Stomach smooth muscle (tissue), 2 donors: Measurements from ENCODE around the gene SLC1A7.

Experiments used
- H3K27ac ChIP-seq: one replicate; pipeline ENCODE4 v1.7.0; 2013; ENCODE audit warnings: mild to moderate bottlenecking, low read length, inconsistent platforms
- H3K27me3 ChIP-seq, 2 donors: one replicate each; pipeline ENCODE4 v1.7.0; 2013; ENCODE audit warnings: low read length in 2 of 2; ENCODE audit not compliant: insufficient read depth in 2 of 2, control insufficient read depth in 1 of 2
- H3K36me3 ChIP-seq, 2 donors: one replicate each; pipeline ENCODE4 v1.7.0; 2013; ENCODE audit warnings: low read length in 2 of 2; ENCODE audit not compliant: control insufficient read depth in 2 of 2, insufficient read depth in 2 of 2
- H3K4me1 ChIP-seq: one replicate; pipeline ENCODE4 v1.7.0; 2013; ENCODE audit warnings: low read length; ENCODE audit not compliant: control insufficient read depth, insufficient read depth
- H3K4me3 ChIP-seq, 2 donors: one replicate each; pipeline ENCODE4 v1.7.0; 2013; ENCODE audit warnings: low read length in 2 of 2
- H3K9ac ChIP-seq, 2 donors: one replicate each; pipeline ENCODE4 v1.7.0; 2013; ENCODE audit warnings: low read length in 2 of 2, mild to moderate bottlenecking in 1 of 2
- H3K9me3 ChIP-seq, 2 donors: one replicate each; pipeline ENCODE4 v1.7.0; 2013; ENCODE audit warnings: low read length in 2 of 2; ENCODE audit not compliant: control insufficient read depth in 2 of 2
- donor health status: healthy.
- donor health status: Pancreatic carcinoma.

Gene SLC1A7

DNA sequence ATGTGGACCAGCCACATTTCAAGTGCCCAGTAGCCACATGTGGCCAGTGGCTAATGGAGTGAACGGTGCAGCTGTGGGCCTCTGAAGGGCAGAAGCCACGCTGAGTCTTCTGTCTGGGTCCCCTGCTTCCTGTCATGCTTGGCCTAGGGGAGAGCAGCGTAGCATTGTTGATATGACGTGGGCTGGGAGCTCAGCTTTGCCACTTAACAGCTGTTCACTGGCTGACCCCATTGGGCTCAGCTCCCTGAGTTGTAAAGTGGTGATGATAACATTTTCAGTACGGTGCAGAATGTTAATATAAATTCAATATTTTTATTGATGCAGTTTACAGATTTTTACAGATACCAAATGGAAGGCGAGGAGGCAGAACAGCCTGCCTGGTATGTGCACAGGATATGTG lies 76.0 kb downstream of the SLC1A7 start:
- H3K9me3 ChIP-seq, result no peaks in the 10 kb centered on the region
- H3K9ac ChIP-seq, result no peak overlapping the region
- H3K36me3 ChIP-seq, result peaks cover 5 to 7% of the 10 kb centered on the region in 2 donors
- no peak overlapping the region for H3K27ac ChIP-seq
- peaks cover 0 to 2% of the 10 kb centered on the region in 2 donors for H3K27me3 ChIP-seq
- H3K4me3 ChIP-seq, result no peak overlapping the region
- H3K4me1 ChIP-seq, result peaks cover 25% of the 10 kb centered on the region

DNA sequence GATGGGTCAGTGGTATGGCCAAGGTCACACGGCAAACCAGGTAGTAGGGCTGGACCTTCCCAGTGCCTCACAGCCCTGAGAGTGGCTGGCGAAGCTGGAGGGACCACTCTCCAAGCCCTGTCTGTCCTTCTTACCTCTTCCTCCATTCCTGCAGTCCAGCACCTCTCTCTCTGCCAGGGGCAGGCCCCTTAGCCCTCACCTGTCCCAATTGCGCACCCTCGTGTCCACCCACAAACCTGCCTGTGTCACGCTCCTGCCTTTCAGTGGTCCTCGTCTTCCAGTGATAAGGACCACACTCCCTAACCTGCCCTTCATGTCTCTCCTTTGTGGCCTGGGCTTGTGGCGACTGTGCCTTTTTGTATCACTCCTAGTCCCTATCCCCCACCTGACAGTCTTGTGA lies 77.0 kb downstream of the SLC1A7 start:
- H3K27me3 ChIP-seq, result peaks cover 0 to 7% of the 10 kb centered on the region in 2 donors
- peaks cover 1 to 3% of the 10 kb centered on the region in 2 donors for H3K36me3 ChIP-seq
- no peak overlapping the region for H3K27ac ChIP-seq
- peaks cover 34% of the 10 kb centered on the region for H3K4me1 ChIP-seq
- no peaks in the 10 kb centered on the region for H3K9me3 ChIP-seq
- H3K4me3 ChIP-seq, result peak overlapping the region in 1 of 2 donors; percentile 35
- H3K9ac ChIP-seq, result no peak overlapping the region

DNA sequence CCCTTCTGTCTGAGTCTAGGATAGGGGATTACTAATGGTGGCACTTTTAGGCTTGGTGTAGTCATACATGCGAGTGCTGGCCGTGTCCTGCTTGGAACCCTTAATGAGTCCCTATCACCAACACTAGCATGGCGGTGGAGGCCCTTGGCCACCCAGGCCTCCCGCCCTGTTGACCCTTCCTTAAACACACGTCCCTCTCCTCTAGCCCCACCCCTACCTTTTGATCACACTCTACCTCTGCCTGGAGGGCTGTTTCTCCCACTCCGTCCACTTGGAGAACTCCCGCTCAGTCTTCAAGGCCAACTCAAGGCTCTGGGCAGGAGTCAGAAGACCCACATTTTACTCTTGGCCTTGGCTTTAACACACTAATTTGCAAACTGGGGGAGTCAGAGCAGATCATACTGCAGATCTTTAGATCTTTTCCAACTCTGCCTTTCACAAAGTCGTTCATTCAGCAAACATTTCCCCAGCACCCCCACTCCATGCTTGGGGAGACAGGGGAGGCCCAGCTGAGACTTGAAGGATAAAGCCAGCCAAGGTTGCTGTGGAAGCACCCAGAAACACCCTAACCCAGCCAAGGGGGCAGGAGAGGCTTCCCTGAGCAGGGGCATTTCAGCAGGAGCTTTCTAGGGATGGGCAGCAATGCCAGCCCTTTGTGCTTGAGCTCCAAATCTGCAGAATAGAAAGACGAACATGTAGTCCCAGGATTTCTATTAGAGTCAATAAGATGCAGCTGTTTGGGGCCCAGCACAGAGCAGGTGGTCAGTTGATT lies 78.5 kb downstream of the SLC1A7 start:
- Histone ChIP-seq H3K9ac (no peak overlapping the region), H3K27ac (peak overlapping the region; percentile 60), H3K9me3 (no peaks in the 10 kb centered on the region), H3K4me1 (peaks cover 34% of the 10 kb centered on the region), H3K27me3 (peaks cover 0 to 7% of the 10 kb centered on the region in 2 donors), H3K36me3 (no peaks in the 10 kb centered on the region), H3K4me3 (peak overlapping the region; percentile 60 to 81)

DNA sequence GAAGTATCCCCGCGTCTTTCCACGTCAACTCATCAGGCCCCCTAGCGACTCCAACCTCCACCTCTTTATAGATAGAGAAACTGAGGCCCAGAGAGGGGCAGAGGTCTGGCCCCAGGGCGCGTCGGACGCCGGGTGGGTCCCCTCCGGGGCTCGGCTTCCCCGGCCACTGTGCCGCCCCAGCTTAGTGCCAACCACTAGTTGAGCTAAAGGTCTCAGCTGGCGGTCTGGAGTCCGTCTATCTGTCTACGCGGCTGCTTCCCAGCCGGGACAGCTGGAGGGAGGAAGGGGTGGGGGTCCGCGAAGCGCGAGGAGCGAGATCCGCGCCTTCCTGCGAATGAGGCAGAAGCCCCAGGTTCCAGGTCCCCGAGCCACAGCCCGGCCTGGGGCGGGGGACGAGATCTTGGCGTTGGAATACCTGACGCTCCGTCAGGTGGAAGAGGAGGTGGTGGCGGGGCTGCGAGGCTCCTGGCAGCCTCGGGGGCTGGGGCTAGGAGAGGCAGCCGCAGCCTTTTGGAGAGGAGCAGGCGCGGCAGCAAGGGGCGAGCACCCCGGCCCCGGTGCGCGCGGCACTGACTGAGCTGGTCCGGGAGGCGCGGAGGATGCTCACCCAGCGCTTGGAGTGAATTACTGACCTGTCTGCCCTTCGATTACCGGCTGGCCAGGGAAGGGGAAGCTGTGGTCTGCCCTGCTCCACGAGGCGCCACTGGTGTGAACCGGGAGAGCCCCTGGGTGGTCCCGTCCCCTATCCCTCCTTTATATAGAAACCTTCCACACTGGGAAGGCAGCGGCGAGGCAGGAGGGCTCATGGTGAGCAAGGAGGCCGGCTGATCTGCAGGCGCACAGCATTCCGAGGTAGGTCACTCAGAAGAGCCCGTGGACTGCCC lies 79.5 kb downstream of the SLC1A7 start:
- Histone ChIP-seq H3K9me3 (no peaks in the 10 kb centered on the region), H3K9ac (peak overlapping the region; percentile 66 to 75), H3K36me3 (no peaks in the 10 kb centered on the region), H3K27ac (peak overlapping the region; percentile 60), H3K27me3 (peaks cover 0 to 7% of the 10 kb centered on the region in 2 donors), H3K4me1 (peaks cover 31% of the 10 kb centered on the region), H3K4me3 (peak overlapping the region; percentile 60 to 81)

DNA sequence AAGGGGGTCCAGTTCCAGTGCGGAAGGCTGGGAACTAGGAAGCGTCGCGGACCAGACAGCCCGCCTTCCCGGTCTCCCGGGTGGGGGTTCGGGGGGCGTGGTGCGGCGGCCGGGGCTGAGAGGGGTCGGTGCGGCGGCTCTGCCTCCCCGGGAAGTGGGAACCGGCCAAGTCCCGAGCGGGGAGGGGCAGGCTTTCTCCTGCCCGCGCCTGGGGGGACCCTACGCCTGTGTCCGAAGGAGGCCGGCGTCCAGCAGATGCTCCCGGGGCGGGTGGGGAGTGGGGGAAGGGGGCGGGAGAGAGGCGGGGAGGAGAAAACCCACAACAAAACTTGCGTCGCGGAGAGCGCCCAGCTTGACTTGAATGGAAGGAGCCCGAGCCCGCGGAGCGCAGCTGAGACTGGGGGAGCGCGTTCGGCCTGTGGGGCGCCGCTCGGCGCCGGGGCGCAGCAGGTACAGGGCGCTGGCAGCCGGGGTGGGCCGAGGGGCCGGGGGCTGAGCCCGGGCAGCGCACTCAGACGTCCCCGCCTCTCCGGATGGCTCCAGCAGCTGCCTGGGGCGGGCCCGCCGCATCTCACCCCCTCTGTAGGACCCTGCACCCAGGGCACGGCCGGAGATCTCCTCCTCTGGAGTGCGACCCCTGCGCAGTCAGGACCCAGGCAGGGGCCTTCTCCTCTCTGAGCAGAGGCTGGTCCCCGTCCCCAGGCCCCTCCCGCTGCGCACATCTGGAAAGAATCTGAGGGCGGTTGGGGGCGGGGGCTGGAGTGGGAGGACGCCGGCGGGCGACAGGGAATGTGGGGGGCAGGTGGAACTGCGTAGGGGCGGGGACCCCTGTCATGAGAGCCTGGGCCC lies 80.4 kb downstream of the SLC1A7 start, which contains the start of gene PODN:
PODN (plus strand) TSS at position 355 of the 849 bp plus-strand sequence. CDS start 7,643 bp downstream, outside the sequence.
- no peaks in the 10 kb centered on the region for H3K36me3 ChIP-seq
- peaks cover 28% of the 10 kb centered on the region for H3K4me1 ChIP-seq
- no peaks in the 10 kb centered on the region for H3K9me3 ChIP-seq
- peaks cover 0 to 7% of the 10 kb centered on the region in 2 donors for H3K27me3 ChIP-seq
- H3K9ac ChIP-seq, result peak within 1 kb of the TSS; percentile 66 to 75
- peak within 1 kb of the TSS; percentile 60 to 81 for H3K4me3 ChIP-seq
- H3K27ac ChIP-seq, result peak within 1 kb of the TSS; percentile 60

DNA sequence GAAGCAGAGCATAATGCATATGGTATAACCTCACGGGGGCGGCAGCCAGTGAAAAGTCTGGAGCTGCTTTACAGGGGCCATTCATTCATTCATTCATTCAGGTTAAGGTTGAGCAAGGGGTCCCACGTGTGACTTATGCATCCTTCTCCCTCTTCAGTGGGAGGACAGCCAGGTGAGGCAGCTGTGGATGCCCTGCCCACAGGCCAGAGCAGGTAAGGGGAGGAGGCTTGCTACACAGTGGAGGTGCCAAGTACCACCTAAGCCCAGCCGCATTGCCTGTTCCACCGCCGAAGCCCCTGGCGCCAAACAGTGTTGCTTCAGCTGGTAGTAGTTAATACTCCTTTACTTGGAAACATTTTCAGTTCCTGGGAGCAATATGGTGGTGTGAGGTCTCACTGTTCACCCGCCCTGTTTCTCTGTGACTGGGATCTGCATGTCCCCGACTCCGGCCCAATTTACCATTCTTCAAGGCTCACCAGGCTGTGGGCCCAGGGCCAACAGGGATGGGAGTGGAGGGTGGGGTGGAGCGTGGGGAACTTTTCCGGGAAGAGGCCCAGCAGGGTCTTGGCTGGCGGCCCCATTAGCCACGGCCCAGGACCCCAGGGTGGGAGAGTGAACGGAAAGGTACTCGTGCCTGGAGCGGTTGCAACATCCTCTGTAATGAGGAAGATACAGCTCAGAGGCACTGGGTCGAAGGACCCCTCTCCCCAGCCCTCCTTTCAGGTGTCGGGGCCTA lies 81.1 kb downstream of the SLC1A7 start:
- Histone ChIP-seq H3K9ac (peak overlapping the region; percentile 34 to 36), H3K27ac (peak overlapping the region; percentile 55), H3K36me3 (no peaks in the 10 kb centered on the region), H3K4me3 (peak overlapping the region; percentile 60 to 81), H3K9me3 (no peaks in the 10 kb centered on the region), H3K27me3 (peaks cover 0 to 7% of the 10 kb centered on the region in 2 donors), H3K4me1 (peaks cover 26% of the 10 kb centered on the region)

DNA sequence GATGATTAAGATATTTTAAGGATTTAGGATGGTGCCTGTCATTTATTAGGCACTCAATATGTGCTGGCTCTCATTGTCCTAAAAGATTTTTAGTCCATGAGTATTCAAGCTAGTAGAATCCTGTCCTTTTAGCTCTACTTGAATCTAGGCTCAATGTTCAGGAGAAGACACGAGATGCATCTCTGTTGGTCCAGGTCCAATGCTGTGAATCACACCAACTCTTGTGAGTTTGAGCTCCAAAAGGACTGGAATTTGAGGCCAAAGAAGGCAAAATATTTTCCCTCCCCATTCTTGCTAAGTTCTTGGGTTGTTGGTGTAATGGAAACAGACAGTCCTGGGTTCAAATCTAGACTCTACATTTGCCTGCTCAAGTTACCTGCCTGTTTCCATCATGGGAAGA lies 81.9 kb downstream of the SLC1A7 start:
- Histone ChIP-seq H3K4me3 (no peak overlapping the region), H3K36me3 (no peaks in the 10 kb centered on the region), H3K27ac (no peak overlapping the region), H3K9ac (no peak overlapping the region), H3K9me3 (no peaks in the 10 kb centered on the region), H3K27me3 (peaks cover 0 to 7% of the 10 kb centered on the region in 2 donors), H3K4me1 (peaks cover 26% of the 10 kb centered on the region)

DNA sequence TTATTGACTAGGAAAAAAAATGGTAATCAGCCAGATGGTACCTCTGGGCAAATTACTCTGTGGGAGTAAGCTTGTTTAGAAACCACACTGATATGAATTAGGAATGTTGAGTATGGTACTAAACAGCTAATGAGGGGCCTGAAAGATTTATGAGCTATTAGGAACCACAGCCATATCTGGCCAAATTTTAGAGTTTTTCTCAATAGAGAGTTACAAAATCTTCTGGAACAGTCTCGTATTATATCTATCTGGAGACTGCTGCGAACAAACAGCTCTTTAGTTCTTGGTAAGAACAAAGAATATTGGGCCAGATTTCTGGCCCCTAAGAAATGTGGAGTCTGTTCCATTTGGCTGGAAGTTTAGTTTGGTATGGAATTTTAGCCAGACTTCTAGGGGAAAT lies 85.3 kb downstream of the SLC1A7 start:
- Histone ChIP-seq H3K27ac (no peak overlapping the region), H3K9me3 (no peaks in the 10 kb centered on the region), H3K27me3 (peaks cover 0 to 7% of the 10 kb centered on the region in 2 donors), H3K4me1 (peaks cover 12% of the 10 kb centered on the region), H3K9ac (no peak overlapping the region), H3K36me3 (peaks cover 3 to 5% of the 10 kb centered on the region in 2 donors), H3K4me3 (no peak overlapping the region)

DNA sequence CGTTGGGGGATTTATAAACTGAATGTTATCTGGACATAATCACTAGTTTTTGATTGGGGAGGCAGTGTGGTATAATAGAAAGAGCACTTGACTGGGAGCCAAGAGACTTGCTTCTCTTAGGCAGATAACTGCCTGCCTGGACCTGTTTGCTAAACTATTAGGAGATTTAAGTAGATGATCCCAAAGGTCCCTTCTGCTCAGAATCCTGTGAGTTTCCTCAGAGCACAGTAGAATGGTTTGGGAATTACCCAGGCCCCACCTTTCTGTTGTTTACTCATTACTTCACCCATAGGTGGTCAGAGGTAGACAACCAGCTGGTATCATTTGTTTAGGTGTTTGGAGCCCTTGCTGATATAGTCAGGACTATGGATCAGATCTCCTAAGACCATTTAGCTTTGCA lies 90.8 kb downstream of the SLC1A7 start:
- Histone ChIP-seq H3K27ac (no peak overlapping the region), H3K9me3 (no peaks in the 10 kb centered on the region), H3K27me3 (no peaks in the 10 kb centered on the region), H3K4me1 (peaks cover 30% of the 10 kb centered on the region), H3K4me3 (no peak overlapping the region), H3K9ac (no peak overlapping the region), H3K36me3 (peaks cover 5 to 7% of the 10 kb centered on the region in 2 donors)
